DOHH2 (cell line): ENCODE measurements around the gene POP4.

Experiments
- EZH2phosphoT487 ChIP-seq: fragments of 200-600 bp; sonication (generic); IDR thresholded peaks from 2 replicates; pipeline ENCODE4 v1.6.1; 2017; ENCODE audit warnings: borderline replicate concordance, mild to moderate bottlenecking, antibody characterized with exemption, low read length, moderate library complexity, mixed read lengths
- TF ChIP-seq, protein P1 (sequence below): fragments of 200-600 bp; sonication (generic); IDR thresholded peaks from one replicate; pipeline ENCODE4 v1.5.1; 2014; ENCODE audit warnings: antibody characterized with exemption, mild to moderate bottlenecking, low read depth, low read length; ENCODE audit not compliant: poor library complexity, severe bottlenecking

GRCh38 chr19:29568036-29569025 is 37.8 kb upstream of the POP4 start:
- TF ChIP-seq, protein P1, sequence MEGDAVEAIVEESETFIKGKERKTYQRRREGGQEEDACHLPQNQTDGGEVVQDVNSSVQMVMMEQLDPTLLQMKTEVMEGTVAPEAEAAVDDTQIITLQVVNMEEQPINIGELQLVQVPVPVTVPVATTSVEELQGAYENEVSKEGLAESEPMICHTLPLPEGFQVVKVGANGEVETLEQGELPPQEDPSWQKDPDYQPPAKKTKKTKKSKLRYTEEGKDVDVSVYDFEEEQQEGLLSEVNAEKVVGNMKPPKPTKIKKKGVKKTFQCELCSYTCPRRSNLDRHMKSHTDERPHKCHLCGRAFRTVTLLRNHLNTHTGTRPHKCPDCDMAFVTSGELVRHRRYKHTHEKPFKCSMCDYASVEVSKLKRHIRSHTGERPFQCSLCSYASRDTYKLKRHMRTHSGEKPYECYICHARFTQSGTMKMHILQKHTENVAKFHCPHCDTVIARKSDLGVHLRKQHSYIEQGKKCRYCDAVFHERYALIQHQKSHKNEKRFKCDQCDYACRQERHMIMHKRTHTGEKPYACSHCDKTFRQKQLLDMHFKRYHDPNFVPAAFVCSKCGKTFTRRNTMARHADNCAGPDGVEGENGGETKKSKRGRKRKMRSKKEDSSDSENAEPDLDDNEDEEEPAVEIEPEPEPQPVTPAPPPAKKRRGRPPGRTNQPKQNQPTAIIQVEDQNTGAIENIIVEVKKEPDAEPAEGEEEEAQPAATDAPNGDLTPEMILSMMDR: no peak
- no peak for TF ChIP-seq EZH2phosphoT487
